IMR-90 (cell line): ENCODE results near the gene OPRM1. TPM values are rescaled to one million over a fixed set of nuclear protein-coding genes. Genes with fewer than 3 reads are reported as not detected.

Experiments
- ATAC-seq: fragments of 200-7000 bp; cut with Tn5 transposase; 2 replicates; pipeline ENCODE4 v1.9.1; 2020; ENCODE audit warnings: low read depth, mild to moderate bottlenecking, moderate library complexity
- BruUV-seq: library from RNA; stranded (reverse); fragments of 400-500 nt; replicated peaks from 2 replicates; lab custom pipeline; 2021; lab: Mats Ljungman, UMichigan
- CTCF ChIA-PET: fragments of 300-600 bp; formaldehyde crosslinking; extraction: SDS; loops from one replicate; lab custom pipeline; 2021; ENCODE audit warnings: antibody characterized with exemption; lab: Yijun Ruan, JAX
- POLR2A ChIA-PET: fragments of 300-600 bp; sonication (Branson Sonifier 250); formaldehyde crosslinking; loops from one replicate; lab custom pipeline; 2022; ENCODE audit warnings: antibody characterized with exemption; ENCODE audit not compliant: unreplicated experiment; lab: Charles Lee
- DNase-seq: peaks from one replicate; pipeline ENCODE4 v3.0.0; 2013
- H2AFZ ChIP-seq: replicated peaks from 2 replicates; pipeline ENCODE3; 2013; ENCODE audit warnings: low read length, mild to moderate bottlenecking; ENCODE audit not compliant: poor library complexity
- H2AK5ac ChIP-seq: 2 replicates; pipeline ENCODE4 v1.6.1; 2013; ENCODE audit warnings: low read depth, low read length, inconsistent platforms
- H2AK9ac ChIP-seq: replicated peaks from 2 replicates; pipeline ENCODE3; 2013; ENCODE audit warnings: mild to moderate bottlenecking, low read depth, low read length, moderate library complexity; ENCODE audit not compliant: poor library complexity
- H2BK120ac ChIP-seq: 2 replicates; pipeline ENCODE4 v1.6.1; 2013; ENCODE audit warnings: low read depth, low read length, inconsistent platforms
- H2BK15ac ChIP-seq: 3 replicates; pipeline ENCODE4 v1.6.1; 2013; ENCODE audit warnings: low read depth, low read length, inconsistent platforms
- H2BK20ac ChIP-seq: 2 replicates; pipeline ENCODE4 v1.6.1; 2013; ENCODE audit warnings: low read depth, mild to moderate bottlenecking, inconsistent platforms, low read length, moderate library complexity
- H2BK5ac ChIP-seq: 2 replicates; pipeline ENCODE4 v1.6.1; 2013; ENCODE audit warnings: mild to moderate bottlenecking, low read depth, low read length, inconsistent platforms; ENCODE audit not compliant: poor library complexity, severe bottlenecking
- H3K14ac ChIP-seq: replicated peaks from 2 replicates; pipeline ENCODE4 v1.6.1; 2013; ENCODE audit warnings: low read depth, low read length, inconsistent platforms
- H3K18ac ChIP-seq: 2 replicates; pipeline ENCODE4 v1.6.1; 2013; ENCODE audit warnings: low read depth, low read length, control low read depth
- H3K23ac ChIP-seq: 2 replicates; pipeline ENCODE4 v1.6.1; 2013; ENCODE audit warnings: low read depth, low read length, inconsistent platforms
- H3K27ac ChIP-seq: 2 replicates; pipeline ENCODE4 v1.5.1; 2013; ENCODE audit warnings: mild to moderate bottlenecking, control low read depth, low read length; ENCODE audit not compliant: insufficient read depth
- H3K27me3 ChIP-seq: 2 replicates; pipeline ENCODE4 v1.6.1; 2013; ENCODE audit warnings: low read length; ENCODE audit not compliant: control insufficient read depth, insufficient read depth
- H3K36me3 ChIP-seq: 2 replicates; pipeline ENCODE4 v1.6.1; 2013; ENCODE audit warnings: low read length, mixed read lengths; ENCODE audit not compliant: control insufficient read depth, insufficient read depth
- H3K4ac ChIP-seq: 2 replicates; pipeline ENCODE4 v1.6.1; 2013; ENCODE audit warnings: low read depth, low read length, inconsistent platforms
- H3K4me1 ChIP-seq: 2 replicates; pipeline ENCODE4 v1.6.1; 2013; ENCODE audit warnings: low read length, mixed read lengths; ENCODE audit not compliant: control insufficient read depth, insufficient read depth
- H3K4me2 ChIP-seq: 2 replicates; pipeline ENCODE4 v1.6.1; 2013; ENCODE audit warnings: low read depth, mild to moderate bottlenecking, control low read depth, low read length, moderate library complexity
- H3K4me3 ChIP-seq: 2 replicates; pipeline ENCODE4 v1.5.1; 2013; ENCODE audit warnings: low read depth, mild to moderate bottlenecking, control low read depth, low read length, moderate library complexity; ENCODE audit not compliant: insufficient read depth
- H3K56ac ChIP-seq: 2 replicates; pipeline ENCODE4 v1.6.1; 2013; ENCODE audit warnings: low read length, inconsistent platforms; ENCODE audit not compliant: insufficient read depth; ENCODE audit errors: extremely low read depth
- H3K79me1 ChIP-seq, 2 experiments: 2 replicates each; pipeline ENCODE4 v1.6.1; 2013; ENCODE audit warnings: low read length in 2 of 2, inconsistent platforms in 1 of 2, low read depth in 1 of 2
- H3K9ac ChIP-seq: 2 replicates; pipeline ENCODE4 v1.6.1; 2013; ENCODE audit warnings: low read depth, low read length, control low read depth
- H3K9me1 ChIP-seq: 2 replicates; pipeline ENCODE4 v1.6.1; 2013; ENCODE audit warnings: low read length, inconsistent platforms; ENCODE audit not compliant: insufficient read depth
- H3K9me3 ChIP-seq: 2 replicates; pipeline ENCODE4 v1.6.1; 2013; ENCODE audit warnings: low read length; ENCODE audit not compliant: control insufficient read depth, insufficient read depth
- H4K20me1 ChIP-seq: 2 replicates; pipeline ENCODE4 v1.6.1; 2013; ENCODE audit warnings: low read length, inconsistent platforms; ENCODE audit not compliant: insufficient read depth
- H4K5ac ChIP-seq: 2 replicates; pipeline ENCODE4 v1.6.1; 2013; ENCODE audit warnings: mild to moderate bottlenecking, low read depth, low read length, control low read depth
- H4K8ac ChIP-seq, 2 experiments: 2 replicates each; pipeline ENCODE4 v1.6.1; 2013; ENCODE audit warnings: low read depth in 2 of 2, low read length in 2 of 2, control low read depth in 1 of 2, inconsistent platforms in 1 of 2
- H4K91ac ChIP-seq: 2 replicates; pipeline ENCODE4 v1.6.1; 2013; ENCODE audit warnings: low read depth, low read length, inconsistent platforms; ENCODE audit not compliant: insufficient read depth
- BHLHE40 ChIP-seq: fragments of 150-350 bp; IDR thresholded peaks from 2 replicates; pipeline ENCODE4 v1.6.1; 2016; ENCODE audit warnings: mild to moderate bottlenecking, low read depth, low read length
- CEBPB ChIP-seq: IDR thresholded peaks from 2 replicates; pipeline ENCODE4 v1.6.1; 2012; ENCODE audit warnings: low read depth, low read length, improper control_type of control experiment
- CHD1 ChIP-seq: IDR thresholded peaks from 2 replicates; pipeline ENCODE4 v1.6.1; 2012; ENCODE audit warnings: low read depth, low read length, improper control_type of control experiment
- CTCF ChIP-seq: conservative IDR thresholded peaks from 2 replicates; pipeline ENCODE4 v1.5.1; 2012; ENCODE audit warnings: mild to moderate bottlenecking, low read depth, low read length, improper control_type of control experiment
- ELK1 ChIP-seq: fragments of 150-350 bp; IDR thresholded peaks from 2 replicates; pipeline ENCODE4 v1.6.1; 2016; ENCODE audit warnings: low read depth, mild to moderate bottlenecking, low read length, moderate library complexity, borderline replicate concordance
- FOS ChIP-seq: fragments of 150-350 bp; IDR thresholded peaks from 2 replicates; pipeline ENCODE4 v1.6.1; 2016; ENCODE audit warnings: low read depth, low read length
- MAFK ChIP-seq: IDR thresholded peaks from 2 replicates; pipeline ENCODE4 v1.6.1; 2012; ENCODE audit warnings: low read depth, low read length, improper control_type of control experiment
- MAZ ChIP-seq: IDR thresholded peaks from 2 replicates; pipeline ENCODE4 v1.6.1; 2012; ENCODE audit warnings: low read depth, mild to moderate bottlenecking, low read length, improper control_type of control experiment, moderate library complexity, borderline replicate concordance
- MXI1 ChIP-seq: IDR thresholded peaks from 2 replicates; pipeline ENCODE4 v1.6.1; 2012; ENCODE audit warnings: low read depth, mild to moderate bottlenecking, low read length, moderate library complexity, borderline replicate concordance
- NFE2L2 ChIP-seq: fragments of 150-350 bp; IDR thresholded peaks from 2 replicates; pipeline ENCODE4 v1.6.1; 2016; ENCODE audit warnings: low read depth, mild to moderate bottlenecking, low read length
- POLR2A ChIP-seq: IDR thresholded peaks from 2 replicates; pipeline ENCODE4 v1.6.1; 2012; ENCODE audit warnings: mild to moderate bottlenecking, low read depth, low read length
- RAD21 ChIP-seq: IDR thresholded peaks from 2 replicates; pipeline ENCODE4 v1.6.1; 2012; ENCODE audit warnings: low read length, improper control_type of control experiment
- RCOR1 ChIP-seq: IDR thresholded peaks from 2 replicates; pipeline ENCODE4 v1.6.1; 2012; ENCODE audit warnings: mild to moderate bottlenecking, low read length, improper control_type of control experiment; ENCODE audit not compliant: insufficient replicate concordance
- RFX5 ChIP-seq: IDR thresholded peaks from 2 replicates; pipeline ENCODE4 v1.8.0; 2012; ENCODE audit warnings: low read depth, mild to moderate bottlenecking, low read length, moderate library complexity
- SMC3 ChIP-seq: fragments of 150-350 bp; IDR thresholded peaks from 2 replicates; pipeline ENCODE4 v1.6.1; 2016; ENCODE audit warnings: low read depth, mild to moderate bottlenecking, antibody characterized with exemption, low read length, moderate library complexity
- WGBS, 2 experiments: methylation state at CpG; one replicate each; pipeline versions ENCODE4 v1.1.5 to v1.1.7; 2013; ENCODE audit warnings: missing lambda C conversion rate in 2 of 2; ENCODE audit not compliant: insufficient read length in 1 of 2; ENCODE audit errors: extremely low coverage in 2 of 2; 5-methylcytosine and 5-hydroxymethylcytosine counted together
- dilution Hi-C: fragments of 300-500 bp; cut with HindIII; formaldehyde crosslinking; loops from one replicate; pipeline ENCODE4 v1.14.3; 2018; ENCODE audit warnings: low sequenced_read_pairs; ENCODE audit not compliant: unreplicated experiment
- in situ Hi-C: fragments of 300-500 bp; cut with MboI; formaldehyde crosslinking; loops from 3 replicates; pipeline ENCODE4 v1.14.3; 2019; ENCODE audit warnings: low sequenced_read_pairs, inconsistent platforms, mixed read lengths
- intact Hi-C: fragments of 100-400 bp; cut with micrococcal nuclease; formaldehyde crosslinking; loops from 2 replicates; pipeline ENCODE4 v1.10.0; 2022
- polyA plus RNA-seq, 3 experiments: library from polyadenylated mRNA; depleted of rRNA; stranded (reverse); fragments of >200 nt; gene quantifications; 2 replicates each; pipeline ENCODE4 v1.2.3, GENCODE V29; 2012; ENCODE audit warnings: low replicate concordance in 1 of 3
- total RNA-seq: library from RNA; depleted of rRNA; stranded (reverse); fragments of >200 nt; gene quantifications from 2 replicates; pipeline ENCODE4 v1.2.3, GENCODE V29; 2012
- TF ChIP-seq, protein P1 (sequence below): fragments of 150-350 bp; IDR thresholded peaks from 2 replicates; pipeline ENCODE4 v1.6.1; 2017; ENCODE audit warnings: mild to moderate bottlenecking, antibody characterized with exemption, low read length, low read depth

Gene OPRM1
- total and polyA plus RNA-seq, 2 of the 4 experiments (the other 2 are of a cell fraction): not detected

- Histone ChIP-seq H4K20me1 (no peaks in the 10 kb centered on the region), H2BK15ac (no peak overlapping the region), H3K18ac (no peak overlapping the region), H4K5ac (no peak overlapping the region), H3K4me2 (no peak overlapping the region), H3K56ac (no peak overlapping the region), H2AK5ac (no peak overlapping the region), H2BK120ac (no peak overlapping the region), H3K9me3 (no peaks in the 10 kb centered on the region), H2AFZ (no peak overlapping the region), H3K36me3 (no peaks in the 10 kb centered on the region), H2BK5ac (no peak overlapping the region), H3K27me3 (no peaks in the 10 kb centered on the region; the same call in 1 of the 2 replicates), H2BK20ac (no peak overlapping the region), H3K4ac (no peak overlapping the region), H3K4me1 (peaks cover under 1% of the 10 kb centered on the region; the same call in 1 of the 2 replicates), H3K4me3 (no peak overlapping the region), H3K9ac (no peak overlapping the region), H3K79me1 (no peaks in the 10 kb centered on the region), H3K23ac (no peak overlapping the region), H4K91ac (no peak overlapping the region), H3K9me1 (no peaks in the 10 kb centered on the region), H3K14ac (no peak overlapping the region), H3K27ac (no peak overlapping the region), H4K8ac (no peak overlapping the region), H2AK9ac (no peak overlapping the region)
- CTCF ChIA-PET: interaction anchor here (1.5 kb wide), 1 partner anchor 124 kb away, joined by 4 read pairs; no protein-coding TSS in a partner anchor
- intact Hi-C loops: no loop called here
- ATAC-seq: no peak
- DNase-seq: no peak
- in situ Hi-C loops: no loop called here
- no CpG with 5 or more reads among the region's 7 CpGs for WGBS, 2 experiments
- BruUV-seq: no TSS peak
- dilution Hi-C loops: no loop called here
- TF ChIP-seq MAZ: no peak
- TF ChIP-seq RCOR1: no peak
- no peak for TF ChIP-seq POLR2A
- no peak for TF ChIP-seq SMC3
- TF ChIP-seq CEBPB: no peak
- TF ChIP-seq MXI1: no peak
- no peak for TF ChIP-seq CHD1
- TF ChIP-seq RFX5: no peak
- TF ChIP-seq NFE2L2: no peak
- TF ChIP-seq CTCF: no peak
- TF ChIP-seq FOS: no peak
- TF ChIP-seq BHLHE40: no peak
- no peak for TF ChIP-seq RAD21
- no peak for TF ChIP-seq MAFK
- no peak for TF ChIP-seq ELK1
- TF ChIP-seq, protein P1, sequence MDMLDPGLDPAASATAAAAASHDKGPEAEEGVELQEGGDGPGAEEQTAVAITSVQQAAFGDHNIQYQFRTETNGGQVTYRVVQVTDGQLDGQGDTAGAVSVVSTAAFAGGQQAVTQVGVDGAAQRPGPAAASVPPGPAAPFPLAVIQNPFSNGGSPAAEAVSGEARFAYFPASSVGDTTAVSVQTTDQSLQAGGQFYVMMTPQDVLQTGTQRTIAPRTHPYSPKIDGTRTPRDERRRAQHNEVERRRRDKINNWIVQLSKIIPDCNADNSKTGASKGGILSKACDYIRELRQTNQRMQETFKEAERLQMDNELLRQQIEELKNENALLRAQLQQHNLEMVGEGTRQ: no peak
- POLR2A ChIA-PET: no interaction called here
These were observed 207.7 kb downstream of the OPRM1 start for GRCh38 chr6:154246723-154247118.
